ENCODE measurements around the gene RGS7.

- TF ChIP-seq CTCF (conservative IDR thresholded peaks at IDR 0.05; ENCODE audit: low read length) (no peak), EZH2phosphoT487 (IDR thresholded peaks at IDR 0.05; ENCODE audit: borderline replicate concordance) (no peak)
Observed at GRCh38 chr1:241317676-241318075, 39.3 kb downstream of the RGS7 start.
